Activated CD4-positive, alpha-beta T cell treated with anti-CD3 and anti-CD28 coated beads for 36 hours (primary cell): ENCODE results near the gene MED13L. TPM values are rescaled to one million over a fixed set of nuclear protein-coding genes. Genes with fewer than 3 reads are reported as not detected.

Source experiments
- ATAC-seq: fragments of 200-7000 bp; cut with Tn5 transposase; one replicate; pipeline ENCODE4 v1.10.0; 2021; ENCODE audit warnings: mild to moderate bottlenecking, moderate library complexity
- CTCF ChIA-PET: fragments of 350-600 bp; sonication (Branson Sonifier 250); formaldehyde crosslinking; loops from one replicate; lab custom pipeline; 2021; ENCODE audit warnings: antibody characterized with exemption; lab: Charles Lee
- POLR2A ChIA-PET: fragments of 350-600 bp; sonication (Branson Sonifier 250); formaldehyde crosslinking; loops from one replicate; lab custom pipeline; 2021; ENCODE audit warnings: antibody characterized with exemption, inconsistent platforms; lab: Charles Lee
- DNase-seq: peaks from one replicate; pipeline ENCODE4 v3.0.0-alpha.2; 2020
- H3K27ac Mint-ChIP-seq: one replicate; pipeline ENCODE4 v1.8.0; 2021; ENCODE audit warnings: mixed read lengths
- H3K27me3 Mint-ChIP-seq: one replicate; pipeline ENCODE4 v1.8.0; 2021; ENCODE audit warnings: mixed read lengths
- H3K36me3 Mint-ChIP-seq: one replicate; pipeline ENCODE4 v1.8.0; 2021; ENCODE audit warnings: low read depth, mixed read lengths
- H3K4me1 Mint-ChIP-seq: one replicate; pipeline ENCODE4 v1.8.0; 2021; ENCODE audit warnings: mixed read lengths
- H3K4me3 Mint-ChIP-seq: one replicate; pipeline ENCODE4 v1.8.0; 2021; ENCODE audit warnings: mild to moderate bottlenecking, moderate library complexity, mixed read lengths
- H3K9me3 Mint-ChIP-seq: one replicate; pipeline ENCODE4 v1.8.0; 2021; ENCODE audit warnings: low read depth, mixed read lengths
- intact Hi-C, 2 experiments: fragments of 100-400 bp; cut with DNase I in 1 of 2; cut with micrococcal nuclease in 1 of 2; formaldehyde crosslinking; loops; one replicate each; pipeline versions ENCODE4 v1.14.2 to v1.15.1; 2022 to 2024; cut with DNase I, micrococcal nuclease
- total RNA-seq, 2 experiments: library from RNA; stranded (reverse); gene quantifications; one replicate each; pipeline ENCODE4 v1.2.3, GENCODE V29; 2021

The MED13L gene
- total RNA-seq, 2 experiments from 2014 or later: 38.5 to 41.9 TPM

GRCh38 chr12:116274551-116275375, 2.7 kb downstream of the MED13L start:
- no peaks in the 10 kb centered on the region for H3K27me3 Mint-ChIP-seq
- DNase-seq (no peak), ATAC-seq (no peak)
- intact Hi-C loops: loop anchor here in 1 of 2 experiments (5.0 kb wide), 2 partner anchors 132 to 323 kb away; no protein-coding TSS in a partner anchor
- peak overlapping the region; percentile 95 for H3K4me3 Mint-ChIP-seq
- no peaks in the 10 kb centered on the region for H3K9me3 Mint-ChIP-seq
- ChIA-PET CTCF (no interaction called here), POLR2A (no interaction called here)
- H3K36me3 Mint-ChIP-seq: no peaks in the 10 kb centered on the region
- peaks cover 44% of the 10 kb centered on the region for H3K4me1 Mint-ChIP-seq
- H3K27ac Mint-ChIP-seq: no peak overlapping the region

- no peaks in the 10 kb centered on the region for H3K36me3 Mint-ChIP-seq
- DNase-seq: no peak
- H3K4me1 Mint-ChIP-seq: peaks cover 51% of the 10 kb centered on the region
- CTCF ChIA-PET: no interaction called here
- POLR2A ChIA-PET: no interaction called here
- peak overlapping the region; percentile 4 for H3K4me3 Mint-ChIP-seq
- no peaks in the 10 kb centered on the region for H3K27me3 Mint-ChIP-seq
- no peak for ATAC-seq
- H3K27ac Mint-ChIP-seq: no peak overlapping the region
- H3K9me3 Mint-ChIP-seq: no peaks in the 10 kb centered on the region
- intact Hi-C loops: no loop called here
Observed at GRCh38 chr12:116273813-116274550, 3.5 kb downstream of the MED13L start.

DNA sequence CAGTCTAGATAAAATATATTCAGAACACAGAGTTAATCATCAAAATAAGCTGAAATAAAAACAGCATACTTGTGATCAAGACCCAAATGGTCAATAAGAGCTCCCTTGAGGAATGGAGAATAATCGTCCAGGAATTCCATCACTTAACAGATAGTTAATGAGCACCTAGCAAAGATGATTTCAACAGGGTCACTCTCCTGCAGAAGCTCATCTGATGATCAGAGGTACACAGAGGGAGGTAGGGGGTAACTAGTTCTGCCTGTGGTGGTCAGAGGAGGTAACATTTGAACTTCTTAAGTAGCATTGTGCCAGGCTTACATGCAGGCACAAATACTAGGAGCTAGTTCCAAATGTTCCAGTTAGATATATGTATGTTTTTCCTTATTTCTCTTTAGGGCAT, 9.5 kb downstream of the MED13L start:
- POLR2A ChIA-PET: no interaction called here
- H3K36me3 Mint-ChIP-seq: no peaks in the 10 kb centered on the region
- no peak overlapping the region for H3K27ac Mint-ChIP-seq
- CTCF ChIA-PET: interaction anchor here (0.6 to 1.7 kb wide), 6 partner anchors 8 to 167 kb away, joined by 3 to 5 read pairs (median 3); no protein-coding TSS in a partner anchor
- intact Hi-C loops: no loop called here
- H3K27me3 Mint-ChIP-seq: no peaks in the 10 kb centered on the region
- no peak overlapping the region for H3K4me3 Mint-ChIP-seq
- ATAC-seq (no peak), DNase-seq (no peak)
- no peaks in the 10 kb centered on the region for H3K9me3 Mint-ChIP-seq
- H3K4me1 Mint-ChIP-seq: peaks cover 34% of the 10 kb centered on the region

DNA sequence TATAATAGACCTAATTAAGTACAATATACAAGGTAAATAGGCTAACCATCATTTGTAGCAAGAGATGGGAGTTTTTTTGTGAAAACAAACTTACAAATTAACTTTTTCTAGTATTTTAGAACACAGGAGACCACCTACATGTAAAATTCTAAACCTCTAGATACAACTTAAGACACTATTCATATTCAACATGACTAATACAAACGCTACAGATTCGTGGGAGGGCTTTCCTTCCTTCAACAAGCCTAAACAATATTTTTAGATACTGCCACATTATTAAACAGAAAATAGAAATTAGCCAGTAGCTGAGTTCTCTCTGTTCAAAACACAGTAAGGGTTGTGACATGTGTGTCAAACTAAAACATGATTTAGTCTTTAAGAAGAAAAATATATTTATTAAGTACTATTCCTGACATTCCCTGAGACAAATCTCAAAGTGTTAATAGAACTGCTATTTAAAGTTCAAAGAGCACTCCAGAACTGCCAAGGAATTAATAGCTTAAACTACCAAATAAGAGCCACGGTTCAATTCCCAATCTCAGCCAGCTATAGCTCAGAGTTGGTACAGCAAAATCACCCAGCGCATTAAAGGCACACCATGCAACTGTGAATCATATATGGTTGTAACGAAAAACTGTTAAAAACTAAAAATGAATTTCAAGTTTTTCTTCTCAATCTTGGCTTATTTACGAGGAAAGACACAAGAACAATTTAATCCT, 10.7 kb downstream of the MED13L start:
- peak; percentile 43 for ATAC-seq
- no peaks in the 10 kb centered on the region for H3K9me3 Mint-ChIP-seq
- H3K27me3 Mint-ChIP-seq: no peaks in the 10 kb centered on the region
- H3K36me3 Mint-ChIP-seq: no peaks in the 10 kb centered on the region
- POLR2A ChIA-PET: no interaction called here
- CTCF ChIA-PET: interaction anchor here (0.6 to 1.0 kb wide), 3 partner anchors 10 to 24 kb away, joined by 3 to 4 read pairs (median 3); no protein-coding TSS in a partner anchor
- no peak overlapping the region for H3K27ac Mint-ChIP-seq
- intact Hi-C loops: no loop called here
- H3K4me1 Mint-ChIP-seq: peaks cover 41% of the 10 kb centered on the region
- no peak for DNase-seq
- no peak overlapping the region for H3K4me3 Mint-ChIP-seq

DNA sequence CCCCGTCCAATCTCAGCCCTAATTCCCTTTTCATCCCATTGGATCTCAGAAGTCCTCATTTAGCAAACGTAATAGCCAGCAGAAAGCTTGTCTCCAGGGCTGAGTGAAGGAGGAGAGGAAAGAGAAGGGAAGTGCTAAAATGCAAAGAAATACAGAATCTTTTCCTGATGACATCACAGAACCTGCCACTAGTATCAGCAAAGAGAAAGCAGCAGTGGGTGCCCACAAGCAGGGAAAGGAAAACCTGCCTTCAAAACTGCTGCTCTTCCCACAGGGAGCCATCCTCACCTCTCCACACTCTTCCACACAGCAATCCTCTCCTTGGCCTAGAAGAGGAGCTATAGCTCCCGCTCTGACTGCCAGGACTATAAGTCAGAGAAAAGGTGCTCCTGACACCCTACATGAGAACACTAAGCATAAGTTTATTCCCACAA, 11.3 kb downstream of the MED13L start:
- ChIA-PET CTCF (interaction anchor here (1.0 kb wide), 2 partner anchors 10 to 25 kb away, joined by 3 to 4 read pairs; no protein-coding TSS in a partner anchor), POLR2A (no interaction called here)
- DNase-seq (no peak), ATAC-seq (no peak)
- Mint-ChIP-seq H3K27me3 (no peaks in the 10 kb centered on the region), H3K27ac (no peak overlapping the region), H3K36me3 (no peaks in the 10 kb centered on the region), H3K4me1 (peaks cover 40% of the 10 kb centered on the region), H3K4me3 (no peak overlapping the region), H3K9me3 (no peaks in the 10 kb centered on the region)
- intact Hi-C loops: no loop called here

DNA sequence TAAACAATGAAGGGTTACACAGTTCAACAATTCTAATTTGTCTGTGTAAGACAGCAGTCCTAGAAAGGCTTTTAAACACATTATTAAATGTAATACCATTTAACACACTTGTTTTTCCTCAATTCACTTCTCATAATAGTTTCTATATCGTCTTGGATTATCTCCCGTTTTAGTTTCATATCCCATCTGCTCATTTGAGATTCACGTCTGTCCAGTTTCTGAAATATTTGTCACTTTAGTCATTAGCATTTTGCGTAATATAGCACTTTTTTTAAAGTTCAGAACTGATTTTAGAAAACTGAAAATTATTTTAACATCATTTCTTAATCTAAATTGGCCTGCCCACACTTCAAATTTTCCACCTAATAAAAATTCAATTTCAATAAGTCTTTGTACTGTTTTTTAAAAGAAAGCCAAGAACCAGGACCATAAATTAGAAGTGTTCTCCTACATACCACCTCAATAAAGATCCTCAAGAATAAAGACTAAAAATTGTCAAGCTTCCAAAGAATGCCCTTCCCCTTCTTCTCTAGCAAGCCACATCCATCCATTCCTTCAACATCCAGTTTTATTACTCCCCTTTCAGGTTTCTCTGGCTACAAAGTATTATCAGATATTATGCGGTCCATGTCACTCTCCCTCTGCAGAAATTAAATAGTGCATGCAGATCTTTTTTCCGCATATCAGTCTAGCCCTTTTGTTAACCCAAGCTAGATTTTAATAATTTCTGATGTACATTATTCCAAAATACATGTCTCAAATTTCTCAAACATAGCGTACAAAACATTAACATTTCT, 11.9 kb downstream of the MED13L start:
- H3K4me1 Mint-ChIP-seq: peaks cover 46% of the 10 kb centered on the region
- DNase-seq: no peak
- CTCF ChIA-PET: interaction anchor here (1.0 to 1.2 kb wide), 3 partner anchors 11 to 94 kb away, joined by 3 to 4 read pairs (median 3); no protein-coding TSS in a partner anchor
- no peak for ATAC-seq
- intact Hi-C loops: no loop called here
- H3K9me3 Mint-ChIP-seq: no peaks in the 10 kb centered on the region
- H3K27ac Mint-ChIP-seq: no peak overlapping the region
- no peak overlapping the region for H3K4me3 Mint-ChIP-seq
- POLR2A ChIA-PET: no interaction called here
- H3K36me3 Mint-ChIP-seq: no peaks in the 10 kb centered on the region
- no peaks in the 10 kb centered on the region for H3K27me3 Mint-ChIP-seq

DNA sequence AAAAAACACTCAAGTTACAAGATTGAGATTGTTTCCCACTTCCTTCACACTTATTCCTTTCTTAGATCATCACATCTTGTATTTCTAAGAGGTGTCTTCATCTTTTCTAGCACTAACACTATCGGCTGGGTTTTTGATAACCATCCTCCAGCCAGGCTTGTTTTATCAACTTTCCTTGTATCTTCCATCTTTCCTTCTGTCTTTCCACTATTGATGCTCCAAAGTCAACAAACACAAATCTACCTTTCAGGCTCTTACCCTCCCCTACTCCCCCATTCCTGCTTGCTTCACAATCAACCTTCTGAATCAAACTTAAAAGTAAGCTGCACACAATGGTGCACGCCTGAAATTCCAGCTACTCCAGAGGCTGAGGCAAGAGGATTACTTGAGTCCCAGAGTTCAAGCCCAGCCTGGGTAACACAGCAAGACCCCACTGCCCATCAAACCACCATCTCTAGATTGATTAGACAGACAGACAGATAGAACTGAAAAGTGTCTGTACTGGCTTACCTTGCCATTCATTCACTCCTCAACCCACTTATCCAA, 12.9 kb downstream of the MED13L start:
- Mint-ChIP-seq H3K27ac (peak overlapping the region; percentile 52), H3K27me3 (no peaks in the 10 kb centered on the region), H3K9me3 (no peaks in the 10 kb centered on the region), H3K4me3 (no peak overlapping the region), H3K4me1 (peaks cover 48% of the 10 kb centered on the region), H3K36me3 (no peaks in the 10 kb centered on the region)
- intact Hi-C loops: no loop called here
- no peak for ATAC-seq
- ChIA-PET CTCF (interaction anchor here (1.0 to 1.2 kb wide), 4 partner anchors 7 to 93 kb away, joined by 3 to 4 read pairs (median 3); no protein-coding TSS in a partner anchor), POLR2A (no interaction called here)
- no peak for DNase-seq

GRCh38 chr12:116263844-116264243, 13.6 kb downstream of the MED13L start:
- ATAC-seq (no peak), DNase-seq (no peak)
- no peaks in the 10 kb centered on the region for H3K9me3 Mint-ChIP-seq
- no peak overlapping the region for H3K4me3 Mint-ChIP-seq
- H3K4me1 Mint-ChIP-seq: peaks cover 41% of the 10 kb centered on the region
- CTCF ChIA-PET: interaction anchor here (1.1 kb wide), 2 partner anchors 8 to 69 kb away, joined by 3 to 4 read pairs; no protein-coding TSS in a partner anchor
- intact Hi-C loops: no loop called here
- no peaks in the 10 kb centered on the region for H3K36me3 Mint-ChIP-seq
- H3K27ac Mint-ChIP-seq: no peak overlapping the region
- no peaks in the 10 kb centered on the region for H3K27me3 Mint-ChIP-seq
- POLR2A ChIA-PET: no interaction called here

DNA sequence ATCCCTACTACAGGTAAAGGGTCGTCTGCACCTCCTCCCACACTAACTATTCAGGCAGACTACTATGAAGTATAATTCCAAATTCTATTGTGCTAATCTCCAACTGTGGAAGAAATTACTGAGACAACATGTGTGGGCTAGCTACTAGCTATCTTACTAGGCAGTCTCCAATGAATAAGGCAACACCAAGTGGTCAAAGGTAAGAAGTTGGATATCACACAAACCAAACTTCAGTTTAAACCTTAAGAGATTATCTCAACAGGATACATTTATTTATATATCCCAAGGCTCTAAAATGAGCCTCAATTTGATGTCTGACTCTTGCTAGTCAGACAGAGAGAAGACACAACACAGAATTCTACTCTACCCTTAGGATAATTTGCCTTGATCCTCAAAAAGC, 14.1 kb downstream of the MED13L start:
- ATAC-seq (peak; percentile 30), DNase-seq (no peak)
- no peak overlapping the region for H3K4me3 Mint-ChIP-seq
- intact Hi-C loops: no loop called here
- H3K4me1 Mint-ChIP-seq: peaks cover 40% of the 10 kb centered on the region
- ChIA-PET POLR2A (no interaction called here), CTCF (interaction anchor here (1.1 kb wide), 1 partner anchor 9 kb away, joined by 3 read pairs; no protein-coding TSS in a partner anchor)
- no peaks in the 10 kb centered on the region for H3K36me3 Mint-ChIP-seq
- H3K9me3 Mint-ChIP-seq: no peaks in the 10 kb centered on the region
- no peaks in the 10 kb centered on the region for H3K27me3 Mint-ChIP-seq
- H3K27ac Mint-ChIP-seq: no peak overlapping the region

GRCh38 chr12:116262741-116263140, 14.8 kb downstream of the MED13L start:
- Mint-ChIP-seq H3K9me3 (no peaks in the 10 kb centered on the region), H3K27ac (no peak overlapping the region), H3K27me3 (no peaks in the 10 kb centered on the region), H3K4me1 (peaks cover 45% of the 10 kb centered on the region), H3K36me3 (no peaks in the 10 kb centered on the region), H3K4me3 (no peak overlapping the region)
- no peak for DNase-seq
- intact Hi-C loops: no loop called here
- POLR2A ChIA-PET: no interaction called here
- CTCF ChIA-PET: interaction anchor here (1.3 kb wide), 1 partner anchor 16 kb away, joined by 6 read pairs; no protein-coding TSS in a partner anchor
- ATAC-seq: no peak
